ENCODE results near the gene GOLGA8B.
"Not testable (repeated sequence)": the region's sequence is repeated elsewhere in the genome, so short reads cannot be mapped to it uniquely, and the experiment has no call there.

The GOLGA8B gene

GRCh38 chr15:34609102-34610057 is 25.9 kb upstream of the GOLGA8B start:
- no peak overlapping the region for H3K9ac ChIP-seq (ENCODE audit: low read depth, low read length)
- no peaks in the 10 kb centered on the region for H3K9me3 ChIP-seq (ENCODE audit: control insufficient read depth, insufficient read depth, low read length)
- no peaks in the 10 kb centered on the region for H3K4me1 ChIP-seq (ENCODE audit: insufficient read depth, low read length)
- H3K36me3 ChIP-seq (ENCODE audit: insufficient read depth, low read length): no peaks in the 10 kb centered on the region

GRCh38 chr15:34608517-34608916 is 25.1 kb upstream of the GOLGA8B start:
- H3K9me3 ChIP-seq (ENCODE audit: control insufficient read depth, insufficient read depth, low read length): no peaks in the 10 kb centered on the region
- H3K36me3 ChIP-seq (ENCODE audit: insufficient read depth, low read length): no peaks in the 10 kb centered on the region
- H3K4me1 ChIP-seq (ENCODE audit: insufficient read depth, low read length): no peaks in the 10 kb centered on the region
- no peak overlapping the region for H3K9ac ChIP-seq (ENCODE audit: low read depth, low read length)

- H3K9me3 ChIP-seq (ENCODE audit: control insufficient read depth, insufficient read depth, low read length): no peaks in the 10 kb centered on the region
- H3K9ac ChIP-seq (ENCODE audit: low read depth, low read length): no peak overlapping the region
- no peaks in the 10 kb centered on the region for H3K4me1 ChIP-seq (ENCODE audit: insufficient read depth, low read length)
- H3K36me3 ChIP-seq (ENCODE audit: insufficient read depth, low read length): no peaks in the 10 kb centered on the region
Observed at GRCh38 chr15:34607832-34608231, 24.4 kb upstream of the GOLGA8B start.

- Histone ChIP-seq H3K4me1 (ENCODE audit: insufficient read depth, low read length) (no peaks in the 10 kb centered on the region), H3K9me3 (ENCODE audit: control insufficient read depth, insufficient read depth, low read length) (no peaks in the 10 kb centered on the region), H3K9ac (ENCODE audit: low read depth, low read length) (no peak overlapping the region), H3K36me3 (ENCODE audit: insufficient read depth, low read length) (no peaks in the 10 kb centered on the region)
Observed at GRCh38 chr15:34606545-34606944, 23.1 kb upstream of the GOLGA8B start.

GRCh38 chr15:34606131-34606530 is 22.7 kb upstream of the GOLGA8B start:
- Histone ChIP-seq H3K9me3 (ENCODE audit: control insufficient read depth, insufficient read depth, low read length) (no peaks in the 10 kb centered on the region), H3K36me3 (ENCODE audit: insufficient read depth, low read length) (no peaks in the 10 kb centered on the region), H3K4me1 (ENCODE audit: insufficient read depth, low read length) (no peaks in the 10 kb centered on the region), H3K9ac (ENCODE audit: low read depth, low read length) (no peak overlapping the region)

GRCh38 chr15:34603095-34603494 is 19.6 kb upstream of the GOLGA8B start:
- Histone ChIP-seq H3K4me1 (ENCODE audit: insufficient read depth, low read length) (no peaks in the 10 kb centered on the region), H3K36me3 (ENCODE audit: insufficient read depth, low read length) (no peaks in the 10 kb centered on the region), H3K9me3 (ENCODE audit: control insufficient read depth, insufficient read depth, low read length) (no peaks in the 10 kb centered on the region), H3K9ac (ENCODE audit: low read depth, low read length) (no peak overlapping the region)

GRCh38 chr15:34600923-34601322 is 17.5 kb upstream of the GOLGA8B start:
- Histone ChIP-seq H3K9ac (ENCODE audit: low read depth, low read length) (no peak overlapping the region), H3K36me3 (ENCODE audit: insufficient read depth, low read length) (no peaks in the 10 kb centered on the region), H3K4me1 (ENCODE audit: insufficient read depth, low read length) (no peaks in the 10 kb centered on the region), H3K9me3 (ENCODE audit: control insufficient read depth, insufficient read depth, low read length) (no peaks in the 10 kb centered on the region)

GRCh38 chr15:34598799-34599585 is 15.5 kb upstream of the GOLGA8B start:
- Histone ChIP-seq H3K36me3 (ENCODE audit: insufficient read depth, low read length) (no peaks in the 10 kb centered on the region), H3K9me3 (ENCODE audit: control insufficient read depth, insufficient read depth, low read length) (no peaks in the 10 kb centered on the region), H3K9ac (ENCODE audit: low read depth, low read length) (no peak overlapping the region), H3K4me1 (ENCODE audit: insufficient read depth, low read length) (no peaks in the 10 kb centered on the region)

GRCh38 chr15:34597316-34597715 is 13.9 kb upstream of the GOLGA8B start:
- H3K36me3 ChIP-seq (ENCODE audit: insufficient read depth, low read length): no peaks in the 10 kb centered on the region
- H3K9ac ChIP-seq (ENCODE audit: low read depth, low read length): no peak overlapping the region
- no peaks in the 10 kb centered on the region for H3K9me3 ChIP-seq (ENCODE audit: control insufficient read depth, insufficient read depth, low read length)
- H3K4me1 ChIP-seq (ENCODE audit: insufficient read depth, low read length): no peaks in the 10 kb centered on the region

GRCh38 chr15:34594361-34594760 is 10.9 kb upstream of the GOLGA8B start:
- no peaks in the 10 kb centered on the region for H3K36me3 ChIP-seq (ENCODE audit: insufficient read depth, low read length)
- H3K9me3 ChIP-seq (ENCODE audit: control insufficient read depth, insufficient read depth, low read length): no peaks in the 10 kb centered on the region
- H3K9ac ChIP-seq (ENCODE audit: low read depth, low read length): no peak overlapping the region
- 0 out of 2 replicates have a peak, but pooled peaks cover 2% of the 10 kb centered on the region for H3K4me1 ChIP-seq (ENCODE audit: insufficient read depth, low read length)

GRCh38 chr15:34591306-34591705 is 7.9 kb upstream of the GOLGA8B start:
- H3K9me3 ChIP-seq (ENCODE audit: control insufficient read depth, insufficient read depth, low read length): no peaks in the 10 kb centered on the region

GRCh38 chr15:34588046-34588674 is 4.7 kb upstream of the GOLGA8B start:
- Histone ChIP-seq H3K36me3 (ENCODE audit: insufficient read depth, low read length) (no peaks in the 10 kb centered on the region), H3K9ac (ENCODE audit: low read depth, low read length) (peak overlapping the region; percentile 31; the same call in 1 of the 2 replicates), H3K9me3 (ENCODE audit: control insufficient read depth, insufficient read depth, low read length) (no peaks in the 10 kb centered on the region), H3K4me1 (ENCODE audit: insufficient read depth, low read length) (peaks cover 8% of the 10 kb centered on the region; the same call in 1 of the 2 replicates)

More at GRCh38 chr15:34591306-34591705, 7.9 kb upstream of the GOLGA8B start:
- 0 out of 2 replicates have a peak, but pooled peaks cover 2% of the 10 kb centered on the region for H3K4me1 ChIP-seq (ENCODE audit: insufficient read depth, low read length)
- no peaks in the 10 kb centered on the region for H3K36me3 ChIP-seq (ENCODE audit: insufficient read depth, low read length)
- no peak overlapping the region for H3K9ac ChIP-seq (ENCODE audit: low read depth, low read length)

- H3K9ac ChIP-seq (ENCODE audit: low read depth, low read length); H3K9me3 ChIP-seq (ENCODE audit: control insufficient read depth, insufficient read depth, low read length); H3K4me1 ChIP-seq (ENCODE audit: insufficient read depth, low read length); H3K36me3 ChIP-seq (ENCODE audit: insufficient read depth, low read length): not testable (repeated sequence)
Observed at GRCh38 chr15:34585966-34586365, 2.5 kb upstream of the GOLGA8B start.

GRCh38 chr15:34584996-34585395 is 1.5 kb upstream of the GOLGA8B start:
- Histone ChIP-seq H3K36me3 (ENCODE audit: insufficient read depth, low read length) (no peaks in the 10 kb centered on the region), H3K9ac (ENCODE audit: low read depth, low read length) (0 out of 2 replicates have a peak overlapping the region, but pooled peaks have one; percentile 0), H3K9me3 (ENCODE audit: control insufficient read depth, insufficient read depth, low read length) (no peaks in the 10 kb centered on the region)

More at GRCh38 chr15:34584996-34585395, 1.5 kb upstream of the GOLGA8B start:
- peaks cover 6% of the 10 kb centered on the region; the same call in 1 of the 2 replicates for H3K4me1 ChIP-seq (ENCODE audit: insufficient read depth, low read length)
